GM12801 (cell line): ENCODE measurements around the gene PDE9A.

Source experiments
- CTCF ChIP-seq: IDR thresholded peaks from one replicate; pipeline ENCODE4 v1.5.1; 2011; ENCODE audit warnings: control low read depth; ENCODE audit not compliant: insufficient read length; ENCODE audit errors: extremely low read depth

The PDE9A gene

GRCh38 chr21:42639646-42640152 is 13.7 kb upstream of the PDE9A start:
- TF ChIP-seq CTCF, result no peak

DNA sequence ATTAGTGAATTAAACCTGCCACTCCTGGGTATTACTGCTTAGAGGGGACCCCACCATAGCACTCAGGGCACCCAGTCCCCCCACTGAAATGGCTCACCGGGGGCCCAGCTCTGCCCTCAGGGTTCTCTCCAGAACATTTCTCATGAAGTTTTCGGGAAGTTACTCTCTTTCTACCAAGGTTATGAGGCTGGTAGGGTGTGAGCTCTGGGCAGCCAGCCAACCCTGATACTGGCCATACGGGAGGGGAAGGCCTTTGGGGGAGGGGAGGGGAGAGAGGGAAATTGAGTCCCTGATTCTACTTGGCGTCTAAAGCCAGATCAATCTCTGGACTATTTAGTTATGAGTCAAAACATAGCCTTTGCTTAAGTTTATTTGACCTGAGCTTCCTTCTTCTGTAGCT is 12.9 kb upstream of the PDE9A start:
- TF ChIP-seq CTCF, result no peak

DNA sequence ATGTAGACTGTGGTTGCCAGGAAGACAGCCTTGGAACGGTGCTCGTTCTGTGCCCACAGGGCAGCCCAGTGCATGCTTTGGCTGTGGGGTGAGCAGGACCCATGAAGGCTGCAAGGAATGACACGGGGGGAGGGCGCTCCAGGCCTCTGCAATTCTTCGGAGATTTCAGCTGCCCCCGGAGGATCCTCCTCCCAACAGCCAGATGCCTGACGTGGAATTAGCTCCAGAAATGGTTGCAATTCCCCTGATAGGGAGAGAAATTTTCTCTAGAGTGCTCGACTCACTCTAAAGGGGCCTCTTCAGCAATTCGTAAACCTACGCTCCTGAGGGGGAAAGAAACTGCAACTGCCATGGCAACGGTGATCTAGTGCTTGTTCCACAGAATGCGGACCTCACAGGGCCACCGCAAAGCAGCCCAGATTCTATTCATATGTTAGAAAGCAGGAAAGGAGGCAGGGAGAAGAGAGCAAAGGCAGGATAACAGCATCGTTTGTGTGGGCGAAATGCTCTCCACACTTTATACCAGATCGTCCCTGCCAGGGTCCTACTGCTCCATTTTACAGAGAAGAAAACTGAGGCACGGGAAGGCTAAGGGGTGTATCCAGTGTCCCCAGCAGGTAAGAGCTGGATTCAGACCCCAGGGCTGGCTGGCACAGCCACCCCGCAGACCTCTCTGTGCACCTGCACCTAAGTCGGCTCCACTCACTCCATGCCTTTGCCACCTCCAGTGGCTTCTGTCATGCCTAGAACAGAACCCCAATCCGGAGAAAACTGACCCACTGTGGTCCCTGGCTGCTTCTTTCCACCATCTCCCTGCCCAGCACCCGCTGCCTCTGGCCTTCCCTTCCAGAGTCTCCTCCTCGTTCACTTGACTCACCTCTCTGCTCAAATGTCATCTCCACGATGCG is 11.9 kb upstream of the PDE9A start:
- no peak for TF ChIP-seq CTCF

DNA sequence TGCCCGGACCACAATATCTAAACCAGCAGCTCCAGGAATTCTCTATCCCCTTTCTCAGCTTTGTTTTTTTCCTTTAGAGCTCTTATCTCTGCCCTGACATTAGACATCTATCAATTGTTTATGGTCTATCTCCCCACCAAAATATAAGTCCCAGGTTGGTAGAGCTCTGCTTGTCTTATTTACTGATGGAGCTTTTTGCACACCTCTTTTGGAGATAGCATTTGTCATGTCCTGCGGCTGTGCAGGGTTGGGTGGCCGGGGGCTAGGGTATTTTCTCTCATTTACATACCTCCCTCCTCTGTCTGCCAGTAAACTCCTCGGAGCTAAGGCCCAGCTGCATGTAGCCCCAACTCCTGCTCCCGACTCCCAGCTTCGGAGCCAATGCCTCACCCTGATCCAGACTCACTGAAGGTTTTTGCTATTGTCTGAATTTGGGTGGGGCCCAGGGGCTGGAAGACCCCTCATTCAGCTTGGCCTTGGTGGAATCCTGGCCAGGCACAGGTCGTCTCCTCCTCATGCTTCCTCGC is 11.1 kb upstream of the PDE9A start:
- no peak for TF ChIP-seq CTCF

GRCh38 chr21:42644223-42645208 is 8.9 kb upstream of the PDE9A start:
- no peak for TF ChIP-seq CTCF

DNA sequence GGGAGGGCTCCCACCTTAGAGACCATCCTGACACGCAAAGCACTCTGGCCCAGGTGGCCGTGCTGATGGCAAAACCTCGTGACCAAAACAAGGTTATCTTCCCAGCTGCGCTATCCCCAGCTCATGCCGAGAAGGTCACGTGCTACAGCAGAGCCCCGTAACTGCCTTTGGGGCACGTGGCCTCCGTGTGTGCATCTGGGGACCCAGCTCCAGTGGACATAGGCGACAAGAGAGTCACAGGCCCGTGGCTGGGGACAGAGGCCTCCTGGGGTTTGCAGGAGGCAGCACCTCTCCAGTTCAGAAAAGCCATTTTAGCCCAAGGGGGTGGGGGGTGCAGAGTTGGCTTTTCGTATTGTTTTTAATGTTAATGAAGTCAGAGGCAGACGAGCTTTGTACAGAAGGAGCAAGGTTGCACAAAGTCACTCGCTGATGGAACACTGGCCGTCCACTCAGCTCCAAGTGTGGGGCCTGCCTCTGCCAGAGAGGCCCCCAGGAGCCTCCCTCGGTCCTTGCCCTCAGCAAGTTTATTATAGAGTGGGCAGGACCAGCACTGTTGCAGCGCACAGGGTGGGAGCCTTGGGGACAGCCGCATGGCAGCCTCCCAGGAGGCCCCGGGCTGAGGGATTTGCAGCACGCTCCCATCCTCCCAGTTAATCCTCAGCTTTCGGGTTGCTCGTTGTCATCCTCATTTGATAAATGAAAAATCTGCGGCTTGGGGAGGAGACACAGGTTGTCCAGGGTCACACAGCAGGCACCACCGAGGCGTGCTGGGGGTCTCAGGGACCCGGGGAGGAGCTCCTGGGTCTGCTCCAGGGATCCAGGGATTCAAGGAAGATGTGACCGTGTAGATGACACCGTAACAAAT is 8.0 kb upstream of the PDE9A start:
- no peak for TF ChIP-seq CTCF
